ENCODE data around the gene TESK1.

Gene TESK1

DNA sequence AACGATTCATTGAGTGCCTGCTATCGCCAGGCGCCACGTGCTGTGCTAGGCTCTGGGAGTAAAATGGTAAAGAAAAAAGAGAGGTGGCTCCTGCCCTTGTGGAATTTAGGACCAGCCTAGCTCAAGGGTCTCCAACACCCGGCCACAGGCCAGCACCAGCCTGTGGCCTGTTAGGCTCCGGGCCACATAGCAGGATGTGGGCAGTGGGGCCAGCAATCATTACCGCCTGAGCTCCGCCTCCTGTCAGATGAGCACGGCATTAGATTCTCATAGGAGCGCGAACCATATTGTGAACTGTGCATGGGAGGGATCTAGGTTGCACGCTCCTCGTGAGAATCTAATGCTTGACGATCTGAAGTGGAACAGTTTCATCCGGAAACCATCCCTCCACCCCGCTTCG, 51.3 kb downstream of the TESK1 start:
- no peak overlapping the region for H3K4me3 ChIP-seq (ENCODE audit: low read depth, low read length)
- TF ChIP-seq, protein P1, sequence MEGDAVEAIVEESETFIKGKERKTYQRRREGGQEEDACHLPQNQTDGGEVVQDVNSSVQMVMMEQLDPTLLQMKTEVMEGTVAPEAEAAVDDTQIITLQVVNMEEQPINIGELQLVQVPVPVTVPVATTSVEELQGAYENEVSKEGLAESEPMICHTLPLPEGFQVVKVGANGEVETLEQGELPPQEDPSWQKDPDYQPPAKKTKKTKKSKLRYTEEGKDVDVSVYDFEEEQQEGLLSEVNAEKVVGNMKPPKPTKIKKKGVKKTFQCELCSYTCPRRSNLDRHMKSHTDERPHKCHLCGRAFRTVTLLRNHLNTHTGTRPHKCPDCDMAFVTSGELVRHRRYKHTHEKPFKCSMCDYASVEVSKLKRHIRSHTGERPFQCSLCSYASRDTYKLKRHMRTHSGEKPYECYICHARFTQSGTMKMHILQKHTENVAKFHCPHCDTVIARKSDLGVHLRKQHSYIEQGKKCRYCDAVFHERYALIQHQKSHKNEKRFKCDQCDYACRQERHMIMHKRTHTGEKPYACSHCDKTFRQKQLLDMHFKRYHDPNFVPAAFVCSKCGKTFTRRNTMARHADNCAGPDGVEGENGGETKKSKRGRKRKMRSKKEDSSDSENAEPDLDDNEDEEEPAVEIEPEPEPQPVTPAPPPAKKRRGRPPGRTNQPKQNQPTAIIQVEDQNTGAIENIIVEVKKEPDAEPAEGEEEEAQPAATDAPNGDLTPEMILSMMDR (IDR thresholded peaks at IDR 0.05; ENCODE audit: borderline replicate concordance, insufficient read depth, low read depth, low read length): no peak

DNA sequence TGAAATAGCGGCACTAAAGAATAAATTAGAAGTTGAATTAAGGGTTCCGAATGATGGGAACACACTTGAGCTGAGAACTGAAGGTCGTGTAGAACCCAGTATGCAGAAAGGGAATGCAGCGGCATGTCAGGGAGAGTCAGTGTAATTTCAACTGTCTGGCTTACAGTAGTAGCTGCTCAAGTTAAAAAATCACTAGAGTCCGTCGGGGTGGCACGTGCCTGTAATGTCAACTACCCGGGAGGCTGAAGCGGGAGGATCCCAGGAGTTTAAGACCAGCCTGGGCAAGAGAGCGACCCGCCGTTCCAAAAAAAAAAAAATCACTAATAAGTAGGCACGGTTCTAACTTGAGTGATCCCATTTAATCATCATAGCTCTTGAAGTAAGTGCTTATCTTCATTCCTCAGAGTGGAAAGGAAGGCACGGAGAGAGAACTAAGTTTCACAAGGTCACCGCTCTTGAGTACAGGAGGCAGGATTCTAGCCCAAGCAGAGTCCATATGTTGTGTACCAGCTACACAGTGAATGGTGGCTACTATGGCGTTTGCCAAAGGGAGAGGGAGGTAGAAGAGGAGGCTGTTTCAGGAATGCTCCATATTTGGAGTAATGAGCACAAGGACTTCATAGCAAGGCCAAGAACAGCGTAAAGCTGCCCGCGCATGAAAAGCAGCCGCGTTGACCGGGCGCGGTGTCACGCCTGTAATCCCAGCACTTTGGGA, 51.9 kb downstream of the TESK1 start:
- H3K4me3 ChIP-seq (ENCODE audit: low read depth, low read length): no peak overlapping the region
- TF ChIP-seq, protein P1 (IDR thresholded peaks at IDR 0.05; ENCODE audit: borderline replicate concordance, insufficient read depth, low read depth, low read length): no peak

DNA sequence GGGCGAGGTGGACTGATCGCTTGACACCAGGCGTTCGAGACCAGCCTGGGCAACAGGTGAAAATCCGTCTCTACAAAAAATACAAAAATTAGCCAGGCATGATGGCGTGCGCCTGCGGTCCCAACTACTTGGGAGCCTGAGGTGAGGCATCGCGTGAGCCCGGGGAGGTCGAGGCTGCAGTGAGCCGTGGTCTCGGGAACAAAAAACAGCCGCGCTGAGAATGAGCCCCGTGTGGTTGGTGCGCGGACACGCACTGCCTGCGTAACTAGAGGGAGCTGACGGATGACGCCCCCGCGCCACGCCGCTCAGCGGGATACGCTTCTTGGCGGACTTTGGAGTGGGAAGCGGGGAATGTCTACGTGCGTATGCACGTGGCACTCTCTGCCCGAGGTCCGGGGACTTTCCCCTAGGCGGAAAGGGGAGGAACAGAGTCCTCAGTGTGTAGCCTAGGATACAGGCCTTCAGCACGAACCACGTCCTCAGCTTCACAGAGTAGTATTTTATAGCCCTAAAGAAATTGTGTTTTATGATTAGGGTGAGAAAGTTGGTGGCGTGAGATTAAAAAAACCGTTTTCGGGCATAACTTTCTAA, 52.6 kb downstream of the TESK1 start, which contains the start of gene RMRP:
TSS of gene RMRP (minus strand) at position 474 of the 591 bp plus-strand sequence.
- TF ChIP-seq, protein P1 (IDR thresholded peaks at IDR 0.05; ENCODE audit: borderline replicate concordance, insufficient read depth, low read depth, low read length): 0 out of 2 replicates have a peak, but pooled peaks have one; percentile 5
- peak within 1 kb of the TSS; percentile 95 for H3K4me3 ChIP-seq (ENCODE audit: low read depth, low read length)

DNA sequence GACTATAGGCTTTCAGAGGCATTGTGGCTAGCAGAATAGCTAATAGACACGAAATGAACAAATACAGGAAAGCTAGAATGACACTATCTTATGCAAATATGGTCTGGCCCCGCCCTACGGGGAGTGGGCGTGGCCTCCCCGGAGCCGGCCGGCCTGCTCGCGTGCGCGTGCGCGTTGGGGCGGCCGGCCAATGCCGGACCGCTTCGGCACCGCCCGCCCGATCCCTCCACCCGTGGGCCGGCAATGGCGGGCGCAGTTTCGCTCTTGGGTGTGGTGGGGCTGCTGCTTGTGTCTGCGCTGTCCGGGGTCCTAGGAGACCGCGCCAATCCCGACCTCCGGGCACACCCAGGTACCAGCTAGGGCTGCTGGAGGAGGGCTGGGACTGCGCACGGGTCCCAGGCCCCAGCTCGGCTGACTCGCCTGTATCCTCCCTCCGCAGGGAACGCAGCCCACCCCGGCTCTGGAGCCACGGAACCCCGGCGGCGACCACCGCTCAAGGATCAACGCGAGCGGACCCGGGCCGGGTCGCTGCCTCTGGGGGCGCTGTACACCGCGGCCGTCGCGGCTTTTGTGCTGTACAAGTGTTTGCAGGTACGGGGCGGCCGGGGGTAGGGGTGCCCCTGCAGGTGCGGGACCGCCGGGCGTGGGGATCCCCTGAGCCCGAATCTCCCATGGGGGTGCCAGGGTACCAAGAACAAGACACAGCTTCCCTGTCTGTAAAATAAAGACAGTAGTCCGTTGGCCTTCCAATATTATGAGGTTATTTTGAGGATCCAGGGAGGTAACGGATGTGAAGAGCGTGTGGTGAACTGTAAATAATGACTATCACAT, 53.3 kb downstream of the TESK1 start, which contains the start of gene CCDC107:
TSS of gene CCDC107 (plus strand) at position 156 of the 831 bp plus-strand sequence. CDS start at position 244, 88 bp downstream.
- TF ChIP-seq, protein P1 (IDR thresholded peaks at IDR 0.05; ENCODE audit: borderline replicate concordance, insufficient read depth, low read depth, low read length): peak; percentile 83
- peak within 1 kb of the TSS; percentile 95 for H3K4me3 ChIP-seq (ENCODE audit: low read depth, low read length)

DNA sequence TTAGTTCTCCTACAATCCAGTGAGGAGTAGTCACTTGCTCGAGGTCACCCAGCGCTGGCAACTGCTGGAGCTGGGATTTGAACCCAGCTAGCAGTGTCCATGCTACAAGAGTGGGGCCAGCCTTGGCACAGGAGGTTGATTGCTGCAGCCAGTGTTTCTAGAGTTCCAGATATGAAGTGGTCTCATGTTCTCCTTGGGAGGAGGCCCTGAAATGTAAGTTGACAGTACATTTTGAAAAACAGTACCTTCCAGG, 53.8 kb downstream of the TESK1 start:
- H3K4me3 ChIP-seq (ENCODE audit: low read depth, low read length): peak overlapping the region; percentile 95
- TF ChIP-seq, protein P1 (IDR thresholded peaks at IDR 0.05; ENCODE audit: borderline replicate concordance, insufficient read depth, low read depth, low read length): no peak

DNA sequence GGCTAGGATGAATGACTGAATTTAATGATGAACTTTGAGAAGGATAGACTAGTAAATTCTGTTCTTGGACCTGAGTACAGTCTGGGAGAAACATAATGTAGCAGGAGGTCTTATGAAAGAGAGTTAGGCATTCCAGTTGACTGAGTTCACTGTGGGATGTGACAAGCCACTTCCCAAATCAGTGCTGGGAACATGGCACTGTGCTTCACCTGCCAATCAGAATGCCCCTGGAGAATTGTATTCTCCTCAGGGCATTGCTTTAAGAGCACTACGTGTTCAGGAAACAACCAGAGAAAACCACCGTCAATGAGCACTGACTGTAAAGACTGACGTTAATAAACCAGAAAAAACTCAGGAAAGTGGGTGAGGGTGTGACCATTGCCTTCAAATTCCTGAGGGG, 54.3 kb downstream of the TESK1 start:
- H3K4me3 ChIP-seq (ENCODE audit: low read depth, low read length): peak overlapping the region; percentile 11
- TF ChIP-seq, protein P1 (IDR thresholded peaks at IDR 0.05; ENCODE audit: borderline replicate concordance, insufficient read depth, low read depth, low read length): no peak

Measured in GM12875 (cell line).